ENCODE measurements around the gene GALNT1. TPM values are rescaled to one million over a fixed set of nuclear protein-coding genes. Genes with fewer than 3 reads are reported as not detected.

The GALNT1 gene
- total RNA-seq, 1 donor from 2014 or later: 29.2 TPM

- no peak overlapping the region for H3K27ac ChIP-seq
- no peaks in the 10 kb centered on the region for H3K9me3 ChIP-seq
- H3K4me1 ChIP-seq: no peaks in the 10 kb centered on the region
- no peaks in the 10 kb centered on the region for H3K36me3 ChIP-seq
- TF ChIP-seq CTCF (IDR thresholded peaks at IDR 0.05) (no peak), POLR2AphosphoS5 (IDR thresholded peaks at IDR 0.05; ENCODE audit: insufficient read depth in 1 of 2, low read depth in 1 of 2) (no peak), POLR2A (IDR thresholded peaks at IDR 0.05) (no peak)
- intact Hi-C loops (cut with DNase I): no loop called here
- peak in 1 of 2 donors; percentile 78 for DNase-seq (ENCODE audit: extremely low spot score in 2 of 2)
- no peak overlapping the region for H3K4me3 ChIP-seq
- no peaks in the 10 kb centered on the region for H3K27me3 ChIP-seq
Measured at GRCh38 chr18:35746826-35747339, 165.3 kb downstream of the GALNT1 start.

- intact Hi-C loops (cut with DNase I): no loop called here
- no peaks in the 10 kb centered on the region for H3K4me1 ChIP-seq
- H3K36me3 ChIP-seq: no peaks in the 10 kb centered on the region
- no peaks in the 10 kb centered on the region for H3K27me3 ChIP-seq
- peak in 1 of 2 donors; percentile 80 for DNase-seq (ENCODE audit: extremely low spot score in 2 of 2)
- no peaks in the 10 kb centered on the region for H3K9me3 ChIP-seq
- H3K27ac ChIP-seq: no peak overlapping the region
- TF ChIP-seq POLR2AphosphoS5 (IDR thresholded peaks at IDR 0.05; ENCODE audit: insufficient read depth in 1 of 2, low read depth in 1 of 2): no peak
- no peak for TF ChIP-seq POLR2A (IDR thresholded peaks at IDR 0.05)
- no peak for TF ChIP-seq CTCF (IDR thresholded peaks at IDR 0.05)
- no peak overlapping the region for H3K4me3 ChIP-seq
Measured at GRCh38 chr18:35747894-35748472, 166.4 kb downstream of the GALNT1 start.

- no peaks in the 10 kb centered on the region for H3K9me3 ChIP-seq
- H3K27me3 ChIP-seq: no peaks in the 10 kb centered on the region
- intact Hi-C loops (cut with DNase I): no loop called here
- H3K4me1 ChIP-seq: no peaks in the 10 kb centered on the region
- H3K27ac ChIP-seq: no peak overlapping the region
- H3K4me3 ChIP-seq: no peak overlapping the region
- H3K36me3 ChIP-seq: no peaks in the 10 kb centered on the region
- no peak for DNase-seq (ENCODE audit: extremely low spot score in 2 of 2)
- TF ChIP-seq CTCF (IDR thresholded peaks at IDR 0.05): no peak
- no peak for TF ChIP-seq POLR2A (IDR thresholded peaks at IDR 0.05)
- no peak for TF ChIP-seq POLR2AphosphoS5 (IDR thresholded peaks at IDR 0.05; ENCODE audit: insufficient read depth in 1 of 2, low read depth in 1 of 2)
Measured at GRCh38 chr18:35749701-35750100, 168.2 kb downstream of the GALNT1 start.

DNA sequence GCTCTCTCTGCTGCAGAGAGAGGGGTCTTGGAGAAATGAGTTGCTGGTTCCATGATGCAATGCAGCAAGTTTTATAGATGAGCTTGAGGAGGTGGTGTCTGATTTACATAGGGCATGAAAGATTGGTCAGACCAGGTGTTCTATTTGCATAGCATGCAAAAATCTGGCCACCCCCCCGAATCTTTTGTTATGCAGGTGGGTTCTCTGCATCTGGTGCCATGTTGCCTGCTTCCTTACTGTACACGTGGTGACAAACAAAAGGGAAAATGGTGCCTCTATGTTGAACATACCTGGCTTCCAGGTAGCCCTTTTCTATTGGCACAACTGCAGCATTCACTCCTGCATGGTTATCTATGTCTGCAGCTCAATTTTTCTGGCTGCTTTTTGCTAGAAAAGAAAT lies 169.4 kb downstream of the GALNT1 start:
- Histone ChIP-seq H3K9me3 (no peaks in the 10 kb centered on the region), H3K4me3 (no peak overlapping the region), H3K36me3 (no peaks in the 10 kb centered on the region), H3K27me3 (no peaks in the 10 kb centered on the region), H3K27ac (no peak overlapping the region), H3K4me1 (no peaks in the 10 kb centered on the region)
- DNase-seq (ENCODE audit: extremely low spot score in 2 of 2): no peak
- TF ChIP-seq POLR2A (IDR thresholded peaks at IDR 0.05): no peak
- intact Hi-C loops (cut with DNase I): no loop called here

- no peak overlapping the region for H3K4me3 ChIP-seq
- no peaks in the 10 kb centered on the region for H3K9me3 ChIP-seq
- no peak overlapping the region for H3K27ac ChIP-seq
- TF ChIP-seq POLR2AphosphoS5 (IDR thresholded peaks at IDR 0.05; ENCODE audit: insufficient read depth in 1 of 2, low read depth in 1 of 2) (no peak), POLR2A (IDR thresholded peaks at IDR 0.05) (no peak), CTCF (IDR thresholded peaks at IDR 0.05) (no peak)
- DNase-seq (ENCODE audit: extremely low spot score in 2 of 2): no peak
- intact Hi-C loops (cut with DNase I): no loop called here
- H3K4me1 ChIP-seq: no peaks in the 10 kb centered on the region
- H3K27me3 ChIP-seq: no peaks in the 10 kb centered on the region
- H3K36me3 ChIP-seq: no peaks in the 10 kb centered on the region
Measured at GRCh38 chr18:35753306-35753910, 171.9 kb downstream of the GALNT1 start.

Data from vagina (tissue), 2 donors.